GM19025 (cell line): ENCODE measurements around the gene UMAD1.
A peak's percentile ranks its signal among the peaks of the same experiment; 100 is the strongest.

Source experiments
- ATAC-seq: cut with Tn5 transposase; IDR thresholded peaks from one replicate; pipeline ENCODE4 v1.9.1; 2021; ENCODE audit warnings: mild to moderate bottlenecking, low read depth, moderate library complexity; ENCODE audit not compliant: unreplicated experiment

UMAD1 gene

DNA sequence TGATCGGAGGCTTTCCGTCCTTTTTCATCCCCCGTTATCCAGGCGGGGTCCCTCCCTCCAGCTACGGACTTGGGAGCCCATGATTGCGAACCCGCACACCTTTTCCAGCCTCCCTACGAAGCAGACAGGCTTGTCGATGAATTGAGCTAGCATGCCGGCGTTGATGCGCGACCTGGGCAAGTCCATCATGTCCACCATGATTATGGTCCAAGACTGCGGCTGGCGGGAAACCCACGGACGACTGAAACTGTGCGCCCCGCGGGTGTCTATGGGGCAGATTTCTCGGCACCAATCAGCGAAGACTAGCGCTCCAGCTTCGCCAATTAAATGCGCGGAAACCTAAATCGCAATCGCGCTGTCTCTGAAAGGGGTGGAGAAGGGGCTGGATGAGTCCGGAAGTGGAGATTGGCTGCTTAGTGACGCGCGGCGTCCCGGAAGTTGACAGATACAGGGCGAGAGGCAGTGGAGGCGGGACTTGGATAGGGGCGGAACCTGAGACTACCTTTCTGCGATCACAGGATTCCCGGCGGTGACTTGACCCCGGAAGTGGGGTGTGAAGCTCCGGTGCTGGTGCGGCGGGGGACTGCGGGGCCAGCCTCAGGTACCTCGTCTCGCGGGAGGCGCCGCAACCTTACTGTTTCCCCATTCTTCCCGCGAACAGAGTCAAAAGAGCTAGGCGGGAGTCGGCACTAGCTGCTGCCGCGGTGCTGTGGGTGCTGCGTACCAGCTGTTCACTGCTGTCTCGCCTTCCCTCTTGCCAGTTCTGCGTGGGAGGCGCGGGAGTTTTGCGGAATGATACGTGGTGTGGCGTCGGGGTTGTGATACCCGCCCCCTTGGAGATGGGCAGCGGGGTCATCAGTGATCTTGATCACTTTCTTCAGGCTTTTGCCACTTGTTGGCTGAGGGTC is at the start of gene UMAD1:
UMAD1 (plus strand) TSS at position 532 of the 908 bp plus-strand sequence. CDS start 32,620 bp downstream, outside the sequence.
- ATAC-seq, result peak; percentile 97

DNA sequence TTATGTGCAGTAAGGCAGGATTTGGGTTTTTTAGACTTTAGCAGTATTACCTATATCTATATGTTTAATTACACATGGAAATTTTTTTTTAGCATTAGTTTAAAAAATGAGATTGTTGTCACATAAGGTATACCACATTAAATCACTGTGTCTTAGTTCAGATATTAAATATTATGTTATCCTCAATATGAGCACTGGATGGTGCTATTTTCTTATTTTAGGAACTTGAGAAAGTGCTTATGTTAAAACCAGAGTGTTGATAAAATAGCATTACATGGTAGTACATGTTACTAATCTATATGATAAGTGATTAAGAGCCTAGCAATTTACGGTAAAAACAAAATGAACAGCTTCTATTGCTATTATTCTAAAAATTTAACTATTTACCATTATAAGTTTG is 45.1 kb upstream of the UMAD1 start:
- ATAC-seq, result no peak

DNA sequence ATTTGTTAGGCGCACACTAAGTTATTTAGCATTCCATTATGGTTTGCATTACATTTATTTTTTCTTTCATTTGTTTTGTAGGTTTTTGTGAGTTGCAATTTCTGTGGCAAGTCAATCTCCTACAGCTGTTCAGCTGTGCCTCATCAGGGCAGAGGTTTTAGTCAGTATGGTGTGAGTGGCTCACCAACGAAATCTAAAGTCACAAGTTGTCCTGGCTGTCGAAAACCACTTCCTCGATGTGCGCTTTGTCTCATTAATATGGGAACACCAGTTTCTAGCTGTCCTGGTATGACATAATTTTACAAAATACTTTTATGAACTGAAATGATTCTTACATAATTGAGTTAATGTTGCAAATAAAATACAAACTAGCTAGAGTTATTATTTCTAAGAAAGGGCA is 44.4 kb upstream of the UMAD1 start:
- ATAC-seq, result no peak

DNA sequence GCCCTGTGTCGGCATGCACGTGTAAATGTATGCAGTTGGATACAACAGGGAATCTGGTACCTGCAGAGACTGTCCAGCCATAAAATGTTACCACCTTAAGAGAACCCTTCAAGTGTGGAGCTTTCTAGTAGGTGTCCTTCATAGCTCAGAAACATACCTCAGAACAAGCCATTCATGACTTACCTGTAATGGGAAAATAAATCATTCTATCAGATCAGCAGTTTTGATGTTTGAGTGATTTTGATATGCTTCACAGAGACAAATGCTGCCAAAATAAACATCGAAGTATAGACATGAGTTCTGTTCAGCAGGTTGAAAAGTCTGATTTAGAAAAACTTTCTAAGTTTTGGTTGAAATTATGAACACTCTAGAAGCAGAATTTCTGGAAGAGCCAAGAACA is 33.5 kb upstream of the UMAD1 start:
- ATAC-seq, result no peak

DNA sequence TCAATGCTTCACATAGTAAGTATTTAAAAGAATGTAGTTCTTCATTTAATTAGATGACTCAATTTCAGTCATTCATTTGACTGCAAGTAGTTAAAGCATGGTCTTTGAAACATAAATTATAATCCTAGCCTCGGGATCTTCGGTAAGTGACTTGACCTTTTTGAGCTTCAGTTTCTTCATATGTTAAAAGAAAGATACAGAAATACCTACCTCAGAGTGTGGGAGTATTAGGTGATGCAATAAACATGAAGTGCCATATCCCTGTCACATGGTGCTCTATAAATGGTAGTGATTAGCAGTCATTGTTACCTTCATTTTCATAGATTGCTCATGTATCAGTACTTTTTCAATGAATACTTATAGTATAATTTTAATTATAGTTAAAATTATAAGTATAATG is 31.2 kb upstream of the UMAD1 start:
- no peak for ATAC-seq

DNA sequence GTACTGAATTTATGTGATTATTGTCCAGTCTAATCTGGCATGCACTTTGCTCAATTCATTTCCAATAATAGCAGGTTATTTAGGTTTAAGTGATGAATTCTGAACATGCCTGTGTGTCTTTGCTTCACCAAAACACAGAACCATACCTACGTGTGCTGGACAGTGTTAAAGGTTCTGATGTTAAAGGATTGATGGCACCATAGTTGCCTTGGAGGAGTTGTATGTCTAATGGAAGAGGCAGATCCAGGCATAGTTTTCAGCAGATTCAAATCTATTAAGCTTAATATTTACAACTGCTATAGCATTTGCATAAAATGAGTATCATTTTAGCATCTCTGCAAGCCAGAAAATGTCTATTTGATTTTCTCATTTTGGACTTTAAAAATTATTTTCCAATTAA is 28.0 kb upstream of the UMAD1 start:
- ATAC-seq, result no peak

DNA sequence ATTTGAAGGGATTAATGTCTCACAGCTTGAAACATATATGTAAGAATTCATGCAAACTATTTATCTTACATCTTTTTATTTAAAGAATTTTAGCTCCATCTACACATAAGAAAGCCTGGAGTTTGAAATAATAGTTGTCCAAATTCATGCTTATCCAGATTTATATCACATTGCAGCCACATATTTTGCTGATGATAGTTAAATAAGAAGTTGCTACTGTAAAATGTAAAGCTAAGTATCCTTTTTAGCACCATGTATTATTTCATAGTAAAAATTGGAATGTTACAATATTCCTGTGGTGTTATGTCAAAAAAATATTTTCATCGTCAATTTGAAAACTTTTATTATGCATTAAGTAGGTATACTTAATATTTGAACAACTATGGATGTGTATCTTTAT is 27.3 kb upstream of the UMAD1 start:
- ATAC-seq, result no peak

DNA sequence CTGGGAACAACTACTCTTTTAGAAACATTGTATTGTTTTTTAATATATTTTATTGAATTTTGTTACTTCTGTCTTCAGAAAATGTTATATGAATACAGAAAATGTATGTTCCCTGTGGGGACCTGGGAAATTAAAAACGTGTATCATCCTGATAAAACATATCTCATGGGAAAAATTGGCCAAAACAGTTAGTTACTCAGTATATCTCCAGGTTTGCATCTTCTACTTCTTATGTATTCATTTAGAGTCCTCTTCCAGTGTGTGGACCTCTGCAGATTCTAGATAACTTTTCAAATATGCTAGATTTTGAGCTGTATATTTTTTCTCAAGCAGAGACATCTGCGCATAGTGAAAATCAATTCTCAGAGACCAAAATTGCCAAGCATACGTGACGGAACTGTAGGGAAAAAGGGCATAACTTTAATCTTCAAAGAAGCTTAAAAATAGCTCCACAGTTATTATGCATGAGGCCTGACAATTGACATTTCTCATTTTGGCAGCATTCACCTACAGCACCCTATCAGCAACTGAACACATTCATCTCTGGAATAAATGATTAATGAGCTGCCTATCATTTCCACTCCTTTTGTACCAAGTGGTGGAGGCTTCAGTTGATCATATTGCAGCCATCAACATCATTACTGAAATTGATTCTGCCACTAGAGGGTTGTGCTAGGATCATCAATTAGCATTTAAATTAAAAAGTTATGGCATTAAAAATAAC is 26.4 kb upstream of the UMAD1 start:
- ATAC-seq, result no peak

DNA sequence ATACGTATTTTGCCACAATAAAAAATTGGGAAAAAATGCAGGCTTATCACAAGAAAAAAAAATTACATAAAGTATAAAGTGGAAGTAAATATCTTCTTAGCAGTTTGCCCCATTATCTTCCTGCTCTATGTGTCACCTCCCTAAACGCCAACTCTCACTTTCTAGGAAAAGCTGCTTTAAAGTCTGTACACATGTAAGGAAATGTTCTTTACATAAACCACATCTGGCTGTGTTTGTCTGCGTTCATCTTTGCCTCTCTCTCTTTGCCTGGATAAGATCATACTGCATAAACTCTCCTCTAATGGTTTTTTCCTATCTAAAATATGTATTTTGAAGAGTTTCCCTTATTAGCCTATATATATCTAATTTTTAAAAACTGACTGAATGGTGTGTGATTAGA is 23.0 kb upstream of the UMAD1 start:
- ATAC-seq, result no peak

DNA sequence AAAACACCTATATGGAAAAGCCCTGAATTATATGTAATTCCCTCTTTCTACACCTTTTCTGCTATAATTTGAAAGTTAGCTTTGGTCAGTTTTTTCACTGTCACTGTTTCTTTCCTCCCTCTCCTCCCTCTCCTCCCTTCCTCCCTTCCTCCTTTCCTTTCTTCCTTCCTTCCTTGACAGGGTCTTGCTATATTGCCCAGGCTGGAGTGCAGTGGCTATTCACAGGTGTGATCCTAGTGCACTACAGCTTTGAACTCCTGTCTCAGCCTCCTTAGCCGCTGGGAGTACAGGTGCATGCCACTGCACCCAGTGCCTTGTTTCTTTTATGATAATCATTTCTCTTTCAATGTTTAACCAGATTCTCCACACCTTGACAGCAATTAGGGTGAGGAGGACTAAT is 22.1 kb upstream of the UMAD1 start:
- no peak for ATAC-seq

DNA sequence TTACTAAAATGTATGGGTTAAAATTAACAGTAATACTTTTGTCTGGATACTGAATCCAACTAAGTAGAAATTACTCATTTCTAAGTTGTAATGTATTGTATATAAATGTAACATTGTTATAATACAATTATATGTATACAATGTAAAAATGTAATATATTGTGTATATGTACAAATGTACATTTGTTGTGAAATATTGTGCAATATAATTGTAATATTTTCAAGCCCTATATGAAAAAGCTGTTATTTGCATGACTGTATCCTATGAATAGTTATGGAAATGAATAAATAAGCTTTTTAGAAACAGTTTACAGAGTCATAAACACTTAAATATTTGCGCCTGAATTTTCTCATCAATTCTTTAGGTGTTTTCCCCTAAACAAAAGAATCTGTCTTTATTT is 20.3 kb upstream of the UMAD1 start:
- ATAC-seq, result no peak

DNA sequence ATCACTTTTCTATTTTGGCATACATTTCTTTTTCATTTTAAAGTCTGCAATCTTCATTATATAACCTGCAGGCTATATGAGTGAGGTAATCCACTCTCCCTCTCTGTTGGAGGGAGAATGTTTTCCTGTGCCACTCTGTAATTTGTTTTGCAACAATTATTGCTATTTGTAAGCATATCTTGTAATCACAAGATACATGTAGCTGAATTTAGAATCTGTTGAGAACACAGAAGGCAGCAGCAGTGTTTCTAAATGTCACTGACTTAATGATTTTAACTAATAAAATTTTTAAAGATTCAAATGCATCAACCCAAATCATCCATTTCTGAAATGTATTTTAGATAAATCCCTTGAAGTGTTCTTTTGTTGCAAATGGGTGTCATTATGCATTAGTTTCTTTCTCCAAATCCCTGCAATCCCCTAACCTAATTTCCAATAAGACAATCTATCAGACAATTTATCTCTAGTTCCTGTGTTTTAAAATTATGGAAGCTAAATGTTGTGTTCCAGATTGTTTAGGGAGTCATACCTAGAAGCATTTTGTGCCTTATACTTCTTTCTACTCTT is 19.8 kb upstream of the UMAD1 start:
- no peak for ATAC-seq

DNA sequence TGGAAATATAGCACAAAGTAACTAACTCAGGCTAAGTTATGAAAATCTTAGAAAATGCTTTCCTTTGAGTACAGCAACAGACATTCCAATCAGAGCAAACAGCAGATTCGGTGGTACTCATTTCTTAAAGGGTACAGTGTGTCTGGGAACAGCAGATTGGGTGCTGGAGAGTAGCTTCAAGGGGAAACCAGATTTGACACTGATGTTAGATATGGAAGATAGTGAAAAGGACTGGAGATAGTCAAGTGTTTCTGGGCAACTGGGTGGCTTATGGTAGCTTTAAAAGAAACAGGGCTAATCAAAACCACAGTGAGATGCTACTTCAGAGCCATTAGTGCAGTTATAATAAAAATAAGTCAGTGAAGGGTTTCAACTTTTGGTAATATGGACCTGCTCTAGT is 12.1 kb upstream of the UMAD1 start:
- ATAC-seq, result no peak

DNA sequence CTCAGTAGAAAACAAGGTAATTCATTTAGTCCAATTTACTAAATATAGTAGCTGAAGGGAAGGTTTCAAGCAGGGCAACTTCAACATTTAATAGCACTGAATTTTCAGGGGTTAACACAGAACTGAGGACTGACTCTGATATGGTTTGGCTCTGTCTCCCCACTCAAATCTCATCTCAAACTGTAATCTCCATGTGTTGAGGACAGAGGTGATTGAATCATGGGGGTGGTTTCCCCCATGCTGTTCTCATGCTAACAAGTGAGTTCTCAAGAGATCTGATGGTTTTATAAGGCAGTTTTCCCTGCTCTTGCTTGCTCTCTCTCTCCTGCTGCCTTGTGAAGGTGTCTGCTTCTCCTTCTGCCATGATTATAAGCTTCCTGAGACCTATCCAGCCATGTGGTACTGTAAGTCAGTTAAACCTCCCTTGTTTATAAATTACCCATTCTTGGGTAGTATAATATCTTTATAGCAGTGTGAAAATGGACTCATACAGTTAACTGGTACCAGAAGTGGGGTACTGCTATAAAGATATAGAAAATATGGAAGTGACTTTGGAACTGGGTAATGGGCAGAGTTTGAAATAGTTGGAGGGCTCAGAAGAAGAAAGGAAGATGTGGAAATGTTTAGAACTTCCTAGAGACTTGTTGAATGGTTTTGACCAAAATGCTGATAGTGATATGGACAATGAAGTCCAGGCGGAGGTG is 9.8 kb upstream of the UMAD1 start:
- no peak for ATAC-seq

DNA sequence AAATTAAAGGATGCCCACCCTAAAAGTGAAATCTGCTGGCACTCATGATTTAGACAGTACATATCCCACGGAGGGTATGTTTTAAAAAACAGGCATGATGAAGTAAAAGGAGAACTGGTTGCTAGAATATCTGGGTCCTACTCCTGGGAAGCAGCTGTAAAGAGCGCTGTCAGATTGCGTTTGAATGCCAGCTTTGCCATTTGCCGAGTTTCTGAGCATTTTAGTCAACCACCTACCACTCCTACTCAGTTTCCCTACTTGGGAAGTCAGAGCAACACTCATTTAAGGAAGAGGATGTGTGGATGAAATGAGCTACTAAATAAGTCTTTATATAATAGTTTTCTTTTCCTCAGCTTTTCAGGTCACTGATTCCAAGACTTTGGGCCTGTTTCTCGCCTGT is 1.1 kb upstream of the UMAD1 start:
- ATAC-seq, result no peak

DNA sequence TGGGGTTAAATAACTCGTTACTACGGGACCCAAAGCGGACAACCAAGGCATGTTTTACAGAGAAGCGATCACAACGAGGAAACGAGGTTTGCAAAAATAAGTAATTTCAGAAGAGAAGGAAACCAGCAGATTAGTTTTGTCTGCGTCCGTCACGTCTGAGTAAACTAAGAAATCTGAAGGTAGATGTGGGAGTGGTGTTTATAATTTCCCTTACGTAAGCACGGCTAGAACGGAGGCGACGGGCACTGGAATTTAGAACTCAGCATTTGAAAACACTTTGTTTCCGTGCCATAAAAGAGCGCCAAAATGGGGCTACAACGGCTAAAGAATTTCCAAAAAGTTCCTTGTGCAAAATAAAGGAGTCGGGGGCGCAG is 718 bp upstream of the UMAD1 start:
- no peak for ATAC-seq

DNA sequence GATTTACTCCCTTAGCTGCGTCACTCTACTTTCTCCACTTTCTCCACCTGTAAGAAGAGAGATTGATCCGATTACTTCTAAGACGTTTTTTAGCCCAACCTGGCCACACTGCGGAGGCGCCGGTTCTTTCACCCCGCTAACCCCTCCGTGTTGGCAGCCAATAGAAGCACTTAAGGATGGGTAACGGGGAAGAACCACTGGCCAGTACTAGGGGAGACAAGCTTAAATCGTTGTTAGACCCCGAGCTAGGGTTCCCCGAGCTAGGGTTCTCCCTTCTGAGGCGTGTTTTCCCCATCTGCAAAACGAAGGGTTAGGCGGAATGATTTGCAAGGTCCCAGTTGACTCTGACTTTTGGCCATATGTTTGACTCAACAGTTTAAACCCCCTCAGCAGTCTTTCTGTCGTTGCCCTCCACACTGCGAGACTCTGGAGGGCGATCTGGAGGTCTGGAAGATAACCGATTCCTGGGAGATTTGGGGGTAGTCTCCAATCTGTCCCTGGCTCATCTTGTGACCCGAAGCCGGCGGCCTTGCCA is 644 bp downstream of the UMAD1 start:
- ATAC-seq, result peak; percentile 1

DNA sequence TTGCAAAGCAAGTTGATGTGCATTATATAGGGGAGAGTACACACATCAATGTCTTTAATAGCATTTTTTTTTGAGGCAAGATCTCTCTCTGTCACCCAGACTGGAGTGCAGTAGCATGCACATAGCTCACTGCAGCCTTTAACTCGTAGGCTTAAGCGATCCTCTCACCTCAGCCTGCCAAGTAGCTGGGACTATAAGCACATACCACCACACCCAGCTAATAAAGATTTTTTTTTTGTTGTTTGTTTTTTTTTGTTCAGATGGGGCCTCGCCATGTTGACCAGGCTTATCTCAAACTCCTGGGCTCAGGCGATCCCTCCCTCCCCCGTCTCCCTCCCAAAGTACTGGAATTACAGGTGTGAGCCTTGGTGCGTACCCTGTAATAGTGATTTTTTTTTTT is 1.5 kb downstream of the UMAD1 start:
- ATAC-seq, result no peak

DNA sequence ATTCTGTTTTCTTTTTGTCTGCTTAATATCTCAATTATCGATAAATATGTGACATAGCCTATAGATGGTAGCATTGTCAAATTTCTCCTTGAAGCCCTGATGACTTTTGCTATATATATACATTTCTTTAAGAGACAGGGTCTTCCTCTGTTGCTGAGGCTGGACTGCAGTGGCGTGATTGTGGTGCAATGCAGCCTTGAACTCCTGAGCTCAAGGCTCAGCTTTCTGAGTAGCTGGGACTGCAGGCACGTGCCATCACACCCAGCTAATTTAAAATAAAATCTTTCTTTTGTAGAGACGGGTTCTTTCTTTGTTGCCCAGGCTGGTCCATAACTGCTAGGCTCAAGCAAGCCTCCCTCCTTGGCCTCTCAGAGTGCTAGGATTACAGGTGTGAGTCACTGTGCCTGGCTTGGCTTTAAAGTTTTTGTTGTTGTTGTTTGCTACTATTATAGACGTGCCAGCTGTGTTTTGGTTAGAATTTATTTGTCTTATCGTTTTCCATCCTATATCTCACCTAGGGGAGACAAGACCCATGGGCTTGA is 7.0 kb downstream of the UMAD1 start:
- no peak for ATAC-seq

DNA sequence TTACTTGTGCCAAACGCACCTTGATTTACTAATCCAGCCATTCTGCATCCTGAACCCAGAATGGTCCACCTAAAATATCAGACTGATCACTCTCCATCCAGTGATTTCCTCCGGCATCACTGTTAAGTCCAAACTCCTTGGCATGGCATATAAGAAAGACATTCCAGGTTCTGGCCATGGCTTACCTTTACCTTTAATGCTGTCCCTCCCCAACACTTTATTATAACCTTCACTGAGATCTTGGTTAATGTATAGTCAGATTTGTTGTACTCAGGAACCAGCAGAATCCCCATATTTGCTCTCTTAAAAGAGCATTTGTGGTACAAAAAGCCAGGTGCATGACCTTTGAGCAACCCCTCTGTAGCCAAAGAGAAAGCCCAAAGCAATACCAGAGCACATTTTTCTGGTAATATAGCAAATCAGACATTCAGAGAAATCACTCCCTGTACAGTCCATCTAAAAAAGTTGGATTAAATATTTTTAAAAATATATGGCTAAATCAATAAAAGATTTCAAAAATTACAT is 10.2 kb downstream of the UMAD1 start:
- no peak for ATAC-seq
